Measurements from ENCODE around the gene GPT2. TPM values are rescaled to one million over a fixed set of nuclear protein-coding genes. Genes with fewer than 3 reads are reported as not detected.

The GPT2 gene
- polyA plus RNA-seq, 3 donors, result 30.0 to 62.0 (median 59.2) TPM

GRCh38 chr16:46889942-46890300 lies 5.8 kb downstream of the GPT2 start:
- no peak overlapping the region for H3K27ac ChIP-seq (ENCODE audit: low read depth, low read length)
- WGBS, 3 donors, result 45 to 84% (median 82%) methylated on average over 5 of the region's 5 CpGs

- no peak overlapping the region for H3K27ac ChIP-seq (ENCODE audit: low read depth, low read length)
- 52 to 83% (median 73%) methylated on average over 1 of the region's 1 CpG for WGBS, 3 donors
Measured at GRCh38 chr16:46891910-46892309, 7.7 kb downstream of the GPT2 start.

GRCh38 chr16:46894036-46894672 lies 10.0 kb downstream of the GPT2 start:
- WGBS, 3 donors, result 28 to 72% (median 50%) methylated on average over 11 of the region's 11 CpGs
- no peak overlapping the region for H3K27ac ChIP-seq (ENCODE audit: low read depth, low read length)

GRCh38 chr16:46895399-46896313 lies 11.5 kb downstream of the GPT2 start:
- WGBS, 3 donors, result 42 to 79% (median 78%) methylated on average over 9 of the region's 9 CpGs
- no peak overlapping the region for H3K27ac ChIP-seq (ENCODE audit: low read depth, low read length)

GRCh38 chr16:46896314-46896968 lies 12.3 kb downstream of the GPT2 start:
- WGBS, 3 donors, result 29 to 54% (median 48%) methylated on average over 7 of the region's 7 CpGs
- H3K27ac ChIP-seq (ENCODE audit: low read depth, low read length), result no peak overlapping the region

- no peak overlapping the region for H3K27ac ChIP-seq (ENCODE audit: low read depth, low read length)
- 38 to 96% (median 93%) methylated on average over 10 of the region's 10 CpGs for WGBS, 3 donors
Measured at GRCh38 chr16:46897471-46897870, 13.3 kb downstream of the GPT2 start.

GRCh38 chr16:46898006-46898405 lies 13.8 kb downstream of the GPT2 start:
- WGBS, 3 donors, result 62 to 89% (median 88%) methylated on average over 13 of the region's 13 CpGs

GRCh38 chr16:46899443-46900143 lies 15.4 kb downstream of the GPT2 start:
- H3K27ac ChIP-seq (ENCODE audit: low read depth, low read length), result no peak overlapping the region
- 76 to 89% (median 86%) methylated on average over 9 of the region's 9 CpGs for WGBS, 3 donors

More at GRCh38 chr16:46898006-46898405, 13.8 kb downstream of the GPT2 start:
- H3K27ac ChIP-seq (ENCODE audit: low read depth, low read length), result no peak overlapping the region

- 82 to 89% (median 89%) methylated on average over 19 of the region's 19 CpGs for WGBS, 3 donors
- no peak overlapping the region for H3K27ac ChIP-seq (ENCODE audit: low read depth, low read length)
Measured at GRCh38 chr16:46900455-46901235, 16.5 kb downstream of the GPT2 start.

- no peak overlapping the region for H3K27ac ChIP-seq (ENCODE audit: low read depth, low read length)
- WGBS, 3 donors, result 83 to 91% (median 88%) methylated on average over 8 of the region's 8 CpGs
Measured at GRCh38 chr16:46901709-46902108, 17.5 kb downstream of the GPT2 start.

GRCh38 chr16:46903255-46903905 lies 19.2 kb downstream of the GPT2 start:
- H3K27ac ChIP-seq (ENCODE audit: low read depth, low read length), result no peak overlapping the region
- WGBS, 3 donors, result 82 to 92% (median 91%) methylated on average over 5 of the region's 5 CpGs

GRCh38 chr16:46904471-46904870 lies 20.3 kb downstream of the GPT2 start:
- no peak overlapping the region for H3K27ac ChIP-seq (ENCODE audit: low read depth, low read length)
- 88 to 95% (median 92%) methylated on average over 3 of the region's 3 CpGs for WGBS, 3 donors

- 73 to 93% (median 91%) methylated on average over 12 of the region's 12 CpGs for WGBS, 3 donors
Measured at GRCh38 chr16:46906360-46907060, 22.3 kb downstream of the GPT2 start.

GRCh38 chr16:46907061-46907774 lies 23.1 kb downstream of the GPT2 start:
- 63 to 84% (median 81%) methylated on average over 12 of the region's 12 CpGs for WGBS, 3 donors
- H3K27ac ChIP-seq (ENCODE audit: low read depth, low read length), result no peak overlapping the region

More at GRCh38 chr16:46906360-46907060, 22.3 kb downstream of the GPT2 start:
- H3K27ac ChIP-seq (ENCODE audit: low read depth, low read length), result no peak overlapping the region

GRCh38 chr16:46908540-46909372 lies 24.6 kb downstream of the GPT2 start:
- no peak overlapping the region for H3K27ac ChIP-seq (ENCODE audit: low read depth, low read length)

More at GRCh38 chr16:46908540-46909372, 24.6 kb downstream of the GPT2 start:
- 40 to 46% (median 46%) methylated on average over 6 of the region's 6 CpGs for WGBS, 3 donors

Measured in adipose tissue (tissue), 3 donors.